HCT116 (cell line): ENCODE measurements around the gene JPT1.

ENCODE experiments used
- EZH2 ChIP-seq: fragments of 200-600 bp; sonication (generic); IDR thresholded peaks from 2 replicates; pipeline ENCODE4 v1.6.1; 2017; ENCODE audit warnings: antibody characterized with exemption, mixed run types
- POLR2AphosphoS5 ChIP-seq: IDR thresholded peaks from 2 replicates; pipeline ENCODE4 v1.6.1; 2011; ENCODE audit warnings: mild to moderate bottlenecking, low read depth, low read length, moderate library complexity
- RAD21 ChIP-seq: IDR thresholded peaks from 2 replicates; pipeline ENCODE4 v1.6.1; 2012; ENCODE audit warnings: low read depth, mild to moderate bottlenecking
- TF ChIP-seq, protein P1 (sequence below), 3 experiments: fragments of 200-600 bp in 1 of 3; sonication (generic) in 1 of 3; IDR thresholded peaks in 2 of 3; conservative IDR thresholded peaks in 1 of 3; 2 replicates each; pipeline ENCODE4 v1.5.1; 2012 to 2017; ENCODE audit warnings: low read depth in 2 of 3, low read length in 2 of 3, antibody characterized with exemption in 1 of 3, borderline replicate concordance in 1 of 3, control low read depth in 1 of 3, mild to moderate bottlenecking in 1 of 3, mixed read lengths in 1 of 3, mixed run types in 1 of 3, moderate library complexity in 1 of 3; ENCODE audit not compliant: insufficient read depth in 1 of 3

DNA sequence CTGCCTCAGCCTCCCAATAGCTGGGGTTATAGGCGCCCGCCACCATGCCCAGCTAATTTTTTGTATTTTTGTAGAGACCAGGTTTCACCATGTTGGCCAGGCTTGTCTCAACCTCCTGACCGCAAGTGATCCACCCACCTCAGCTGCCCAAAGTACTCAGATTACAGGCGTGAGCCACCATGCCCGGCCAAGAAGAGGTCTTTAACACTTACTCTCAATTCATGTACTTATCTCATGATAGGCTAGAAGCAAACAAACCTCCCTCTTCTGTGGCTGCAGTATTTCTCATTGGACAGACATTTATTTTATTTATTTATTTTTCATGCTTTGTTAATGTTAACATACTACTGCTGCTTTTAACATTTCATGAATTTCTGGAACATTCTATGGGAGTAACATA is 15.8 kb downstream of the JPT1 start:
- TF ChIP-seq POLR2AphosphoS5, result no peak
- TF ChIP-seq, protein P1, sequence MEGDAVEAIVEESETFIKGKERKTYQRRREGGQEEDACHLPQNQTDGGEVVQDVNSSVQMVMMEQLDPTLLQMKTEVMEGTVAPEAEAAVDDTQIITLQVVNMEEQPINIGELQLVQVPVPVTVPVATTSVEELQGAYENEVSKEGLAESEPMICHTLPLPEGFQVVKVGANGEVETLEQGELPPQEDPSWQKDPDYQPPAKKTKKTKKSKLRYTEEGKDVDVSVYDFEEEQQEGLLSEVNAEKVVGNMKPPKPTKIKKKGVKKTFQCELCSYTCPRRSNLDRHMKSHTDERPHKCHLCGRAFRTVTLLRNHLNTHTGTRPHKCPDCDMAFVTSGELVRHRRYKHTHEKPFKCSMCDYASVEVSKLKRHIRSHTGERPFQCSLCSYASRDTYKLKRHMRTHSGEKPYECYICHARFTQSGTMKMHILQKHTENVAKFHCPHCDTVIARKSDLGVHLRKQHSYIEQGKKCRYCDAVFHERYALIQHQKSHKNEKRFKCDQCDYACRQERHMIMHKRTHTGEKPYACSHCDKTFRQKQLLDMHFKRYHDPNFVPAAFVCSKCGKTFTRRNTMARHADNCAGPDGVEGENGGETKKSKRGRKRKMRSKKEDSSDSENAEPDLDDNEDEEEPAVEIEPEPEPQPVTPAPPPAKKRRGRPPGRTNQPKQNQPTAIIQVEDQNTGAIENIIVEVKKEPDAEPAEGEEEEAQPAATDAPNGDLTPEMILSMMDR (IDR thresholded peaks at IDR 0.05 in 2 of 3, conservative IDR thresholded peaks at IDR 0.05 in 1 of 3; ENCODE audit: borderline replicate concordance in 1 of 3, insufficient read depth in 1 of 3, low read depth in 2 of 3, low read length in 2 of 3), result no peak
- TF ChIP-seq RAD21, result no peak
- TF ChIP-seq EZH2, result no peak
